GM19240 (cell line): ENCODE data around the gene TDRD10.

ENCODE experiments used
- DNase-seq: peaks from one replicate; pipeline ENCODE4 v3.0.0; 2011; ENCODE audit warnings: low spot score; ENCODE audit not compliant: insufficient read length

The TDRD10 gene

DNA sequence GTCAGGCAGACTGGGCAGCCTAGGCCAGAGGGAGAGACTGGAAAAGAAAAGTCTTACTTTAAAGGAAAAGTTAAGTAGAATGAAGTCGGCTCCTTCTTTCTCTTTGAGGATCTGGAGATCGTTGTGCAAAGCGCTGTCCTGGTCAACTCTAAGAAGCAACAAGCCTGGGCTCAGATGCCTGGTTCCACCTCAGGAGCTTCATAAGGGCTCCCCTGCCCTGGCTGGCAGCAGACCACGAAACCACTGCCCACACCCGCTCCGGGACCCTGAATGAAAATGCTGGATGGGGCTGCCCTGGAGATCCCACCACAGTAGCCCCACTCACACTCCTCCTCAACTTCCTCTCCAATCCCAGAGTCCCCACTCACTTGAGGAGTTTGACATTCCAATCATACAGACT is 50.0 kb downstream of the TDRD10 start:
- DNase-seq = no peak

GRCh38 chr1:154553056-154554030 is 51.3 kb downstream of the TDRD10 start:
- no peak for DNase-seq

DNA sequence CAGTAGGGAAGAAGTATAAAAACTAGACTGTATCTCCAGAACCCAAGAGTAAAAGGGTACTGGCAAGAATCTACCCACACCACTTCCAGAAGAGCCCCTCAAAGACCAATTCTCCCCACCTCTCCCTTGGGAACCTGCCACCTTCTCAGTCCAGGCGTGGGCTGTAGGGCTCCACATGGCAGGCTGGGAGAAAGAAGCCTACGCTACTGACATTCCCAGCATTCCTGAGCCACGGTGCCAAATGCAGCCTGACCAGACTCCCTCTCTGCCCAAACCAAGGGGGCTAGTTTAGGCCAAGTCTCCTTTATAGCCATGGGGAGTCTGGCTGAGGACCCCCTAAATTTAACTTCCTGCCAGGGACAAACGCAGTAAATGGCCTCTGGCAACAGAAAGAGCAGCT is 54.4 kb downstream of the TDRD10 start:
- no peak for DNase-seq

DNA sequence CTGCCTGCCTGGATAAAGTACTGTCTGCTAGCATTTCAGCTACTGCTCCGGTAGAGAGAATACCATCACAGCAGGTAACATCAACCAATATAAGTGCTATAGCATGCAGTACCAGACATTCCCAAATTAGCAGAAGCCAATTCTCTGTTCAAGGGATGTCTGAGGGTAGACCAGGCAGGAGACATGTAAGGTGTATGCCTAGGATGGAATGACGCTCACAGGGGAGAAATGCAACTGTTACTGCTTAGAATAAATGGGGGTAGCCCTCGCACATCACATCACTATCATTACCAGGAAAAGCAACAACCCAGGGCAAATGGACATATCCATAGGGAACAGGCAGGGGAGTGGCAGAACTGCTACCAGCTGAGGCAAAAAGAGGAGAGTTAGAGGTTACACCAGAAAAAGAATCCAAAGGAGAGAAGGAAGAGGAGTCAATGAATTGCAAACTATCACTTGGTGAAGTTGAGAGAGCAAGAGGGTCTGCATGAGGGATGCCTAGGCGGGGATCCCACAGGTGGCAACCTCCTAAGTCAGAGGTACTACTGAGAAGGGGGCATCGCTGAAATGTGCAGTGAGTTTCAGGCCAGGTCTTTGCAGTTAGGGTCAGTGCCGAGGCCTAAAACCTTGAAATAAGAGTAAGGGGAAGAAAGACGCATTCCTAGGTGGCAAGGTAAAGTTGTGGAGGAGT is 55.4 kb downstream of the TDRD10 start:
- DNase-seq = no peak

GRCh38 chr1:154557939-154558719 is 56.1 kb downstream of the TDRD10 start, which contains the start of gene UBE2Q1:
Gene UBE2Q1 (minus strand): TSS chr1:154558662. CDS start chr1:154558553, 109 bp downstream.
- DNase-seq = no peak

GRCh38 chr1:154558720-154559465 is 56.9 kb downstream of the TDRD10 start:
- DNase-seq = peak; percentile 92

- DNase-seq = peak; percentile 69
These were observed 57.5 kb downstream of the TDRD10 start for GRCh38 chr1:154559466-154560044.

DNA sequence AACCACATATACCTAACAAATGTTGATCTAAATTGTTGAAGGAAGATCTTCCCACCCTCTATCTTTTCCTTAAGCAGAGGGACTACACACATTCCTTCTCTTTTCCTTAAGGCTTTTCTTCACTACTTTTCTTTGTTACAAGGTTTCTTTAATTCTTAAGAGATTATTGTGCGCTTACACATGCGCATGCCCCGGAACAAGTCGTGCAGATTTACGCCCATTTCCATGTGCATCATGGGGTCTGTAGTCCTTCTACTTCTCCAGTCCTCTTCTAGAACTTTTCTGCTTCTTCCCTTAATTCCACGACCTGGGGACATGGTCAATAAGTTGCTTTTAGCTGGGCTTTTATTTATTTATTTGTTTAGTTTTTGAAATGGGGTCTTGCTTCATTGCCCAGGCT is 63.9 kb downstream of the TDRD10 start:
- no peak for DNase-seq

GRCh38 chr1:154567386-154568156 is 65.6 kb downstream of the TDRD10 start, which contains the start of gene CHRNB2:
Gene CHRNB2 (plus strand): TSS chr1:154567778. CDS start chr1:154568045, 267 bp downstream.
- peak; percentile 84 for DNase-seq

DNA sequence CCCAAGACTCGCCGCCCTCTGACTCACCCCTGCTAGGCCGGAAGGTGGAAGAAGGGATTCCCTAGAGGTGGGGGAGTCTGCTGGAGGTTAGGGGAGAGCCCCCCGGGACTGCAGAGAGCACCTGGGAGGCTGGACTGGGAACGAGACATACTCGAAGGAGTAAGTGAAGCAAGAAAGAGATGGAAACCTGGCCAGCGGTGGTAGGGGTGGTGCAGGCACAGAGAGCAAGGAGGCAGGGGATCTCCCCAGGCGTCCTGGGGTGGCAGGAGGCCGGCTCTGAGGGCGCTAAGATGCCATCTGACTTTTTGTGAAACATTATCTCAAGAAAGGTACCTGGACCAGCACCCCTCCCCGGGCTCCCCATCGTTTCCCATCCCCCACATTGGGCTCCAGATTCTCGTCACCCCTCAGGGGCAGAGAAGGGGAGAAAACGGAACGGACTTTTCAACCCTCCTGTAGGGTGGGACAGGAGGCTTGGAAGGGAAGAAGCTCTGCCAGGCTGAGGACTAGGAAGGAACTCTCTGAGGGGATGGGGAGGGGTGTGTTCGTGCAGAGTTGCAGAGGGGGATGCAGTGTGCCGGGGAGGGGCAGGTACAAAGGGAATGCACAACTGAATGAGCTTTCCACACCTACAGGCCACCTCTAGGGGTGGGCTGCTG is 66.3 kb downstream of the TDRD10 start:
- no peak for DNase-seq

- no peak for DNase-seq
These were observed 69.4 kb downstream of the TDRD10 start for GRCh38 chr1:154571244-154571963.

- no peak for DNase-seq
These were observed 69.9 kb downstream of the TDRD10 start for GRCh38 chr1:154571964-154572288.

- no peak for DNase-seq
These were observed 70.6 kb downstream of the TDRD10 start for GRCh38 chr1:154572468-154573167.

- DNase-seq = no peak
These were observed 71.1 kb downstream of the TDRD10 start for GRCh38 chr1:154573168-154573510.

GRCh38 chr1:154574716-154575115 is 72.7 kb downstream of the TDRD10 start:
- DNase-seq = no peak

- no peak for DNase-seq
These were observed 73.3 kb downstream of the TDRD10 start for GRCh38 chr1:154575147-154575927.

DNA sequence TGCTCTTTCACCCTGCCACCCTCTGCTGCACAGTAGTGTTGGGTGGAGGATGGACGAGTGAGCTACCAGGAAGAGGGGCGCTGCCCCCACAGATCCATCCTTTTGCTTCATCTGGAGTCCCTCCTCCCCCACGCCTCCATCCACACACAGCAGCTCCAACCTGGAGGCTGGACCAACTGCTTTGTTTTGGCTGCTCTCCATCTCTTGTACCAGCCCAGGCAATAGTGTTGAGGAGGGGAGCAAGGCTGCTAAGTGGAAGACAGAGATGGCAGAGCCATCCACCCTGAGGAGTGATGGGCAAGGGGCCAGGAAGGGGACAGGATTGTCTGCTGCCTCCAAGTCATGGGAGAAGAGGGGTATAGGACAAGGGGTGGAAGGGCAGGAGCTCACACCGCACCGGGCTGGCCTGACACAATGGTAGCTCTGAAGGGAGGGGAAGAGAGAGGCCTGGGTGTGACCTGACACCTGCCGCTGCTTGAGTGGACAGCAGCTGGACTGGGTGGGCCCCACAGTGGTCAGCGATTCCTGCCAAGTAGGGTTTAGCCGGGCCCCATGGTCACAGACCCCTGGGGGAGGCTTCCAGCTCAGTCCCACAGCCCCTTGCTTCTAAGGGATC is 74.0 kb downstream of the TDRD10 start:
- DNase-seq = no peak
